Measurements from ENCODE around the gene VAMP1. TPM values are rescaled to one million over a fixed set of nuclear protein-coding genes. Genes with fewer than 3 reads are reported as not detected.
"Not testable (repeated sequence)": the region's sequence is repeated elsewhere in the genome, so short reads cannot be mapped to it uniquely, and the experiment has no call there.

VAMP1 gene
- total RNA-seq, 2 experiments from 2014 or later = 84.8 to 87.7 TPM

DNA sequence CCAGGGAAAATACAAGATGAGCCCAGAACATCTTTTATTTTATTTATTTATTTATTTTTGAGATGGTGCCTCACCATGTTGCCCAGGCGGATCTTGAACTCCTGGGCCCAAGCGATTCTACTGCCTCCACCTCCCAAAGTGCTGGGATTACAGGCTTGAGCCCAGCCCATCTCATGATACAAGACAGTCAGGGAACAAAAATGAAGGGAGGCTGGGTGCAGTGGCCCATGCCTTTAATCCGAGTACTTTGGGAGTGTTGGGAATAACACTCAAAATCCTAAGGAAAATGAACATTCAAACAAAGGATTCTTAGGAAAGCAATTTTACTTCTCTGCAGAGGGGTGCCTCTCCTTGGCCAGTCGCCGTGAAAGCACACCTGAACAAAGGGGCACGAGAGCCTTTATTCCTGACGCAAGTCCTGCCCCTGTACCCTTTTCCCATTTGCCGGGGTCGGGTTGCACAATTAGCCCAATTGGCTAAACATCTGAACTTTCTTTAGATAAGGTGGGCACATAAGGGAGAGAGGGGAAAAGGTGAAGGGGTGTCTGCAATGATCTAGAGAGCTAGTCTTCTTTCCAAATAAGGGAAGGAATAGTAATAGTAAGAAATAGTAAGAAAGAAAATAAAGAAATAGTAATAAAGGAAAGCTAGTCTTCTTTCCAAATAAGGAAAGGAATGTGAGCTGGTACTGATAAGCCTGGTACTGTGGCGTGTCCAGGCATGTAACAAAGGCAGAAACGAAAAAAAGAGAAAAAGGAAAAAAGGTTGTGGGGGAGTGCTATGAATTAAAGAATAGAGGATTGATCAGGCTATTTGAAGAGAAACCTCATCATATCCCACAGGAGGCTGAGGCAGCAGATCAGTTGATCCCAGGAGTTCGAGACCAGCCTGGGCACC lies 36.9 kb upstream of the VAMP1 start:
- intact Hi-C loops (cut with DNase I, micrococcal nuclease) = no loop called here
- Mint-ChIP-seq H3K27ac (no peak overlapping the region), H3K4me3 (no peak overlapping the region), H3K27me3 (no peaks in the 10 kb centered on the region), H3K9me3 (no peaks in the 10 kb centered on the region), H3K36me3 (ENCODE audit: low read depth) (peaks cover 49% of the 10 kb centered on the region), H3K4me1 (ENCODE audit: low read depth) (no peaks in the 10 kb centered on the region)
- POLR2A ChIA-PET = interaction anchor here (1.3 kb wide), 2 partner anchors 10 to 37 kb away, joined by 4 to 5 read pairs; partner anchors contain the start of gene VAMP1
- no peak for DNase-seq
- CTCF ChIA-PET = no interaction called here
- H3K27ac ChIP-seq (ENCODE audit: low read depth in 1 of 2, low read length in 2 of 2) = no peak overlapping the region
- H3K4me1 ChIP-seq (ENCODE audit: insufficient read depth, low read length) = no peaks in the 10 kb centered on the region
- no peak overlapping the region for H3K4me3 ChIP-seq (ENCODE audit: low read length)
- no peaks in the 10 kb centered on the region for H3K9me3 ChIP-seq (ENCODE audit: control insufficient read depth in 1 of 2, insufficient read depth in 1 of 2, low read length in 2 of 2)
- H3K36me3 ChIP-seq (ENCODE audit: insufficient read depth, low read length) = peaks cover 49% of the 10 kb centered on the region
- TF ChIP-seq, protein P1, sequence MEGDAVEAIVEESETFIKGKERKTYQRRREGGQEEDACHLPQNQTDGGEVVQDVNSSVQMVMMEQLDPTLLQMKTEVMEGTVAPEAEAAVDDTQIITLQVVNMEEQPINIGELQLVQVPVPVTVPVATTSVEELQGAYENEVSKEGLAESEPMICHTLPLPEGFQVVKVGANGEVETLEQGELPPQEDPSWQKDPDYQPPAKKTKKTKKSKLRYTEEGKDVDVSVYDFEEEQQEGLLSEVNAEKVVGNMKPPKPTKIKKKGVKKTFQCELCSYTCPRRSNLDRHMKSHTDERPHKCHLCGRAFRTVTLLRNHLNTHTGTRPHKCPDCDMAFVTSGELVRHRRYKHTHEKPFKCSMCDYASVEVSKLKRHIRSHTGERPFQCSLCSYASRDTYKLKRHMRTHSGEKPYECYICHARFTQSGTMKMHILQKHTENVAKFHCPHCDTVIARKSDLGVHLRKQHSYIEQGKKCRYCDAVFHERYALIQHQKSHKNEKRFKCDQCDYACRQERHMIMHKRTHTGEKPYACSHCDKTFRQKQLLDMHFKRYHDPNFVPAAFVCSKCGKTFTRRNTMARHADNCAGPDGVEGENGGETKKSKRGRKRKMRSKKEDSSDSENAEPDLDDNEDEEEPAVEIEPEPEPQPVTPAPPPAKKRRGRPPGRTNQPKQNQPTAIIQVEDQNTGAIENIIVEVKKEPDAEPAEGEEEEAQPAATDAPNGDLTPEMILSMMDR (IDR thresholded peaks at IDR 0.05) = no peak
- H3K27me3 ChIP-seq (ENCODE audit: control insufficient read depth in 1 of 2, insufficient read depth in 2 of 2, low read length in 2 of 2) = no peaks in the 10 kb centered on the region
- no peak for ATAC-seq (ENCODE audit: poor library complexity)

DNA sequence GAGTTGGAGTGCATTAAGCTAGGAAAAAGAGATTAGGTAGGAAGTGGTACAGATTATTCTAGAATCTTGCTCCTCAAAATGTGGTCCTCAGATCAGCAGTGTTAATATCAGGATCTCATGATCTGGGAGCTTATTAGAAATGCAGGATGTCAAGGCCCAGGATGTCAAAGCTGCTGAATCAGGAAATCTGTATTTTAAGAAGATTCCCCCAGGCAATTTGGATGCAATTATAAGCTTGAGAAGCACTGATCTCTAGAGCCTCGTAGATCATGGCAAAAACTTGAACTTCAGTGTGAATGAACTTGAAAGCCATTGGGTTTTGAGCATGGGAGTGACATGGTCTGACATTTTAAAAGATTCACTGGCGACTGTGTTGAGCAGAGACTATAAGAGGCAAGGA lies 30.0 kb upstream of the VAMP1 start:
- no peak for DNase-seq
- peaks cover 27% of the 10 kb centered on the region for H3K36me3 Mint-ChIP-seq (ENCODE audit: low read depth)
- no peaks in the 10 kb centered on the region for H3K9me3 Mint-ChIP-seq
- ChIA-PET CTCF (no interaction called here), POLR2A (no interaction called here)
- Histone ChIP-seq H3K27ac (ENCODE audit: low read depth in 1 of 2, low read length in 2 of 2) (no peak overlapping the region), H3K27me3 (ENCODE audit: control insufficient read depth in 1 of 2, insufficient read depth in 2 of 2, low read length in 2 of 2) (no peaks in the 10 kb centered on the region), H3K9me3 (ENCODE audit: control insufficient read depth in 1 of 2, insufficient read depth in 1 of 2, low read length in 2 of 2) (no peaks in the 10 kb centered on the region), H3K4me3 (ENCODE audit: low read length) (no peak overlapping the region), H3K4me1 (ENCODE audit: insufficient read depth, low read length) (peaks cover 13% of the 10 kb centered on the region), H3K36me3 (ENCODE audit: insufficient read depth, low read length) (peaks cover 43% of the 10 kb centered on the region)
- ATAC-seq (ENCODE audit: poor library complexity) = no peak
- no peaks in the 10 kb centered on the region for H3K27me3 Mint-ChIP-seq
- H3K27ac Mint-ChIP-seq = no peak overlapping the region
- peaks cover 15% of the 10 kb centered on the region for H3K4me1 Mint-ChIP-seq (ENCODE audit: low read depth)
- TF ChIP-seq, protein P1 (IDR thresholded peaks at IDR 0.05) = no peak
- no peak overlapping the region for H3K4me3 Mint-ChIP-seq
- intact Hi-C loops (cut with DNase I, micrococcal nuclease) = no loop called here

DNA sequence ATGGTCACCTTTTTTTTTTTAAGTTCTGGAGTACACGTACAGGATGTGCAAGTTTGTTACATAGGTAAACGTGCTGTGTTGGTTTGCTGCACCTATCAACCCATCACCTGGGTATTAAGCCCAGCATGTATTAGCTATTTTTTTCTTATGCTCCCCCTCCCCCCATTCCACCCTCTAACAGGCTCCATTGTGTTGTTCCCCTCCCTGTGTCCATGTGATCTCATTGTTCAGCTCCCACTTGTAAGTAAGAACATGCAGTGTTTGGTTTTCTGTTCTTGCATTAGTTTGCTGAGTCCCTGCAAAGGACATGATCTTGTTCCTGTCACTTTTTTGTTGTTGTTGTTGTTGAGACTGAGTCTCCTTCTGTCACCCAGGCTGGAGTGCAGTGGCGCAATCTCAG lies 26.8 kb upstream of the VAMP1 start:
- CTCF ChIA-PET; H3K4me3 ChIP-seq (ENCODE audit: low read length); intact Hi-C loops (cut with DNase I, micrococcal nuclease); H3K9me3 ChIP-seq (ENCODE audit: control insufficient read depth in 1 of 2, insufficient read depth in 1 of 2, low read length in 2 of 2); DNase-seq; H3K27ac ChIP-seq (ENCODE audit: low read depth in 1 of 2, low read length in 2 of 2); H3K9me3 Mint-ChIP-seq; ATAC-seq (ENCODE audit: poor library complexity); H3K27me3 ChIP-seq (ENCODE audit: control insufficient read depth in 1 of 2, insufficient read depth in 2 of 2, low read length in 2 of 2); H3K27me3 Mint-ChIP-seq: not testable (repeated sequence)
- Mint-ChIP-seq H3K36me3 (ENCODE audit: low read depth) (peaks cover 43% of the 10 kb centered on the region), H3K4me1 (ENCODE audit: low read depth) (peaks cover 42% of the 10 kb centered on the region), H3K4me3 (peak overlapping the region; percentile 32), H3K27ac (peak overlapping the region; percentile 23)
- Histone ChIP-seq H3K4me1 (ENCODE audit: insufficient read depth, low read length) (peaks cover 31% of the 10 kb centered on the region), H3K36me3 (ENCODE audit: insufficient read depth, low read length) (peaks cover 28% of the 10 kb centered on the region)
- POLR2A ChIA-PET = interaction anchor here (1.0 kb wide), 1 partner anchor 11 kb away, joined by 5 read pairs; no protein-coding TSS in a partner anchor

Measured in CD4-positive, alpha-beta T cell (primary cell).